WTC11 (cell line): ENCODE results near the gene RNF38. TPM values are rescaled to one million over a fixed set of nuclear protein-coding genes. Genes with fewer than 3 reads are reported as not detected.

Source experiments
- ATAC-seq: fragments of 200-7000 bp; cut with Tn5 transposase; 2 replicates; pipeline ENCODE4 v1.10.0; 2021; ENCODE audit warnings: mild to moderate bottlenecking, moderate library complexity
- CTCF ChIA-PET: fragments of 300-600 bp; sonication (Branson Sonifier 250); formaldehyde crosslinking; loops from one replicate; lab custom pipeline; 2021; ENCODE audit warnings: antibody characterized with exemption; lab: Charles Lee
- POLR2A ChIA-PET: fragments of 350-600 bp; sonication (Branson Sonifier 250); formaldehyde crosslinking; loops from one replicate; lab custom pipeline; 2021; ENCODE audit warnings: antibody characterized with exemption; lab: Charles Lee
- DNase-seq: peaks from one replicate; pipeline ENCODE4 v3.0.0; 2021; ENCODE audit warnings: low spot score
- H3K27ac Mint-ChIP-seq: 2 replicates; pipeline ENCODE4 v1.8.0; 2021; ENCODE audit warnings: mixed read lengths
- H3K27me3 Mint-ChIP-seq: 2 replicates; pipeline ENCODE4 v1.8.0; 2021; ENCODE audit warnings: low read depth, mild to moderate bottlenecking, moderate library complexity, mixed read lengths
- H3K36me3 Mint-ChIP-seq: 2 replicates; pipeline ENCODE4 v1.8.0; 2021; ENCODE audit warnings: mixed read lengths
- H3K4me1 Mint-ChIP-seq: 2 replicates; pipeline ENCODE4 v1.8.0; 2022; ENCODE audit warnings: mixed read lengths
- H3K4me3 Mint-ChIP-seq: 2 replicates; pipeline ENCODE4 v1.8.0; 2021; ENCODE audit warnings: mild to moderate bottlenecking, moderate library complexity, mixed read lengths
- H3K9me3 Mint-ChIP-seq: 2 replicates; pipeline ENCODE4 v1.8.0; 2021; ENCODE audit warnings: mixed read lengths
- AR ChIP-seq: fragments of 250-450 bp; sonication (Bioruptor Pico); IDR thresholded peaks from 2 replicates; pipeline ENCODE4 v1.9.0; 2021; ENCODE audit warnings: mild to moderate bottlenecking
- ATF2 ChIP-seq: sonication (generic); formaldehyde crosslinking; IDR thresholded peaks from 2 replicates; pipeline ENCODE4 v1.8.1; 2022; ENCODE audit warnings: low read depth, missing genetic modification reagents, borderline replicate concordance
- CDX4 ChIP-seq: fragments of 250-450 bp; sonication (Bioruptor Pico); IDR thresholded peaks from 2 replicates; pipeline ENCODE4 v1.9.0; 2021; ENCODE audit warnings: moderate library complexity, mild to moderate bottlenecking, inconsistent platforms, borderline replicate concordance
- CTCF ChIP-seq: fragments of 200-600 bp; IDR thresholded peaks from 2 replicates; pipeline ENCODE4 v1.8.0; 2022; ENCODE audit warnings: antibody characterized with exemption
- E2F1 ChIP-seq: sonication (generic); formaldehyde crosslinking; IDR thresholded peaks from 2 replicates; pipeline ENCODE4 v1.8.0; 2022; ENCODE audit warnings: mild to moderate bottlenecking, missing genetic modification reagents
- ESRRA ChIP-seq: sonication (generic); formaldehyde crosslinking; IDR thresholded peaks from 2 replicates; pipeline ENCODE4 v1.8.1; 2022; ENCODE audit warnings: mild to moderate bottlenecking, missing genetic modification reagents, borderline replicate concordance
- KAT7 ChIP-seq: sonication (generic); formaldehyde crosslinking; IDR thresholded peaks from 2 replicates; pipeline ENCODE4 v1.8.1; 2023; ENCODE audit warnings: missing genetic modification reagents, mild to moderate bottlenecking, borderline replicate concordance
- NFATC4 ChIP-seq: fragments of 250-450 bp; sonication (Bioruptor Pico); IDR thresholded peaks from 2 replicates; pipeline ENCODE4 v1.9.0; 2021; ENCODE audit warnings: mild to moderate bottlenecking
- NFYB ChIP-seq: sonication (generic); formaldehyde crosslinking; conservative IDR thresholded peaks from 2 replicates; pipeline ENCODE4 v1.8.0; 2022; ENCODE audit warnings: low read depth, missing genetic modification reagents
- NR2C2 ChIP-seq: sonication (generic); formaldehyde crosslinking; IDR thresholded peaks from 2 replicates; pipeline ENCODE4 v1.8.0; 2022; ENCODE audit warnings: mild to moderate bottlenecking, missing genetic modification reagents
- PRRX2 ChIP-seq: fragments of 250-450 bp; sonication (Bioruptor Pico); IDR thresholded peaks from 2 replicates; pipeline ENCODE4 v1.8.0; 2021; ENCODE audit warnings: mild to moderate bottlenecking
- SMAD4 ChIP-seq: sonication (generic); formaldehyde crosslinking; IDR thresholded peaks from 2 replicates; pipeline ENCODE4 v1.8.0; 2022; ENCODE audit warnings: mild to moderate bottlenecking, missing genetic modification reagents
- TEAD1 ChIP-seq: sonication (generic); formaldehyde crosslinking; IDR thresholded peaks from 2 replicates; pipeline ENCODE4 v1.8.0; 2022; ENCODE audit warnings: mild to moderate bottlenecking, missing genetic modification reagents
- TEAD4 ChIP-seq: sonication (generic); formaldehyde crosslinking; IDR thresholded peaks from 2 replicates; pipeline ENCODE4 v1.8.0; 2022; ENCODE audit warnings: mild to moderate bottlenecking, missing genetic modification reagents
- total RNA-seq: library from RNA; stranded (reverse); gene quantifications from 3 replicates; pipeline ENCODE4 v1.2.3, GENCODE V29; 2021
- TF ChIP-seq, protein P1 (sequence below): sonication (generic); formaldehyde crosslinking; IDR thresholded peaks from 2 replicates; pipeline ENCODE4 v1.8.1; 2022; ENCODE audit warnings: mild to moderate bottlenecking, moderate library complexity, missing genetic modification reagents
- TF ChIP-seq, protein P2 (sequence below): fragments of 250-450 bp; sonication (Bioruptor Pico); IDR thresholded peaks from 2 replicates; pipeline ENCODE4 v2.1.2; 2022; ENCODE audit warnings: mild to moderate bottlenecking, moderate library complexity
- TF ChIP-seq, protein P3 (sequence below): sonication (generic); formaldehyde crosslinking; IDR thresholded peaks from 2 replicates; pipeline ENCODE4 v1.8.1; 2023; ENCODE audit warnings: mild to moderate bottlenecking, missing genetic modification reagents

RNF38 gene
- total RNA-seq, 1 experiment from 2014 or later = 56.4 TPM

- CTCF ChIA-PET = interaction anchor here (1.4 kb wide), 1 partner anchor 9 kb away, joined by 5 read pairs; no protein-coding TSS in a partner anchor
- no peak for ATAC-seq
- Mint-ChIP-seq H3K36me3 (peaks cover 49% of the 10 kb centered on the region), H3K27ac (no peak overlapping the region), H3K4me1 (no peaks in the 10 kb centered on the region), H3K4me3 (no peak overlapping the region), H3K9me3 (no peaks in the 10 kb centered on the region), H3K27me3 (no peaks in the 10 kb centered on the region)
- DNase-seq = no peak
- POLR2A ChIA-PET = no interaction called here
- no peak for TF ChIP-seq PRRX2 (CRISPR knock-in tag)
These were observed 62.2 kb downstream of the RNF38 start for GRCh38 chr9:36337865-36338264.

DNA sequence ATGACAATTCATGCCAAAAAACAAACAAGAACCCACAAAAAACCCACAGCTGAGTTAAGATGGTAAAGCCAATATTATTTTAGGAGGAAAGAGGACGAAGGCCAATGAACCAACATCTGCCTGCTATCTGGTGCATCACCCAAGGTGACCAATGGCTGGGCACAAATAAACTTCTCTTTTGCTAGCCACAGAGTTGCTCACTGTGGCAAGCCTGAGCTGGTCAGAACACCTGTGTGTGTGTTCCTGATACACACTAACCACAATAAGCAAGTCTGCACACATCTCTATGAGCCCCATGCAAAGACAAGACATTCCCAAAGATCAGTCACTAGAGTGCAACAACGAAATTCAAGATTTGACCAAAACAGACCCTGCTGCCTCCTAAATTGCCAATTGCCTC is 63.1 kb downstream of the RNF38 start:
- ATAC-seq = no peak
- no peak overlapping the region for H3K27ac Mint-ChIP-seq
- H3K9me3 Mint-ChIP-seq = no peaks in the 10 kb centered on the region
- DNase-seq = no peak
- POLR2A ChIA-PET = no interaction called here
- TF ChIP-seq CTCF (no peak), E2F1 (no peak), KAT7 (CRISPR knock-in tag) (no peak), PRRX2 (CRISPR knock-in tag) (no peak), NFATC4 (CRISPR knock-in tag) (no peak), ESRRA (CRISPR knock-in tag) (no peak), ATF2 (CRISPR knock-in tag) (no peak), NFYB (CRISPR knock-in tag) (no peak), TEAD1 (CRISPR knock-in tag) (no peak), TEAD4 (no peak), AR (no peak), SMAD4 (no peak), NR2C2 (CRISPR knock-in tag) (no peak), CDX4 (no peak)
- TF ChIP-seq, protein P1, sequence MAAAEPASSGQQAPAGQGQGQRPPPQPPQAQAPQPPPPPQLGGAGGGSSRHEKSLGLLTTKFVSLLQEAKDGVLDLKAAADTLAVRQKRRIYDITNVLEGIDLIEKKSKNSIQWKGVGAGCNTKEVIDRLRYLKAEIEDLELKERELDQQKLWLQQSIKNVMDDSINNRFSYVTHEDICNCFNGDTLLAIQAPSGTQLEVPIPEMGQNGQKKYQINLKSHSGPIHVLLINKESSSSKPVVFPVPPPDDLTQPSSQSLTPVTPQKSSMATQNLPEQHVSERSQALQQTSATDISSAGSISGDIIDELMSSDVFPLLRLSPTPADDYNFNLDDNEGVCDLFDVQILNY (CRISPR knock-in tag) = no peak
- TF ChIP-seq, protein P2, sequence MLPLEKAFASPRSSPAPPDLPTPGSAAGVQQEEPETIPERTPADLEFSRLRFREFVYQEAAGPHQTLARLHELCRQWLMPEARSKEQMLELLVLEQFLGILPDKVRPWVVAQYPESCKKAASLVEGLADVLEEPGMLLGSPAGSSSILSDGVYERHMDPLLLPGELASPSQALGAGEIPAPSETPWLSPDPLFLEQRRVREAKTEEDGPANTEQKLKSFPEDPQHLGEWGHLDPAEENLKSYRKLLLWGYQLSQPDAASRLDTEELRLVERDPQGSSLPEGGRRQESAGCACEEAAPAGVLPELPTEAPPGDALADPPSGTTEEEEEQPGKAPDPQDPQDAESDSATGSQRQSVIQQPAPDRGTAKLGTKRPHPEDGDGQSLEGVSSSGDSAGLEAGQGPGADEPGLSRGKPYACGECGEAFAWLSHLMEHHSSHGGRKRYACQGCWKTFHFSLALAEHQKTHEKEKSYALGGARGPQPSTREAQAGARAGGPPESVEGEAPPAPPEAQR (CRISPR knock-in tag) = no peak
- TF ChIP-seq, protein P3, sequence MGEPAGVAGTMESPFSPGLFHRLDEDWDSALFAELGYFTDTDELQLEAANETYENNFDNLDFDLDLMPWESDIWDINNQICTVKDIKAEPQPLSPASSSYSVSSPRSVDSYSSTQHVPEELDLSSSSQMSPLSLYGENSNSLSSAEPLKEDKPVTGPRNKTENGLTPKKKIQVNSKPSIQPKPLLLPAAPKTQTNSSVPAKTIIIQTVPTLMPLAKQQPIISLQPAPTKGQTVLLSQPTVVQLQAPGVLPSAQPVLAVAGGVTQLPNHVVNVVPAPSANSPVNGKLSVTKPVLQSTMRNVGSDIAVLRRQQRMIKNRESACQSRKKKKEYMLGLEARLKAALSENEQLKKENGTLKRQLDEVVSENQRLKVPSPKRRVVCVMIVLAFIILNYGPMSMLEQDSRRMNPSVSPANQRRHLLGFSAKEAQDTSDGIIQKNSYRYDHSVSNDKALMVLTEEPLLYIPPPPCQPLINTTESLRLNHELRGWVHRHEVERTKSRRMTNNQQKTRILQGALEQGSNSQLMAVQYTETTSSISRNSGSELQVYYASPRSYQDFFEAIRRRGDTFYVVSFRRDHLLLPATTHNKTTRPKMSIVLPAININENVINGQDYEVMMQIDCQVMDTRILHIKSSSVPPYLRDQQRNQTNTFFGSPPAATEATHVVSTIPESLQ (CRISPR knock-in tag) = no peak
- no peaks in the 10 kb centered on the region for H3K27me3 Mint-ChIP-seq
- peaks cover 42% of the 10 kb centered on the region for H3K36me3 Mint-ChIP-seq
- CTCF ChIA-PET = interaction anchor here (1.4 kb wide), 1 partner anchor 9 kb away, joined by 5 read pairs; no protein-coding TSS in a partner anchor
- H3K4me1 Mint-ChIP-seq = no peaks in the 10 kb centered on the region
- H3K4me3 Mint-ChIP-seq = no peak overlapping the region
